Measurements from ENCODE around the gene OSMR.

GRCh38 chr5:38870595-38870994 is 24.8 kb downstream of the OSMR start:
- no peak for TF ChIP-seq ZBTB7A (tag by site-specific recombination; IDR thresholded peaks at IDR 0.05; ENCODE audit: low read depth)
- TF ChIP-seq, protein P1, sequence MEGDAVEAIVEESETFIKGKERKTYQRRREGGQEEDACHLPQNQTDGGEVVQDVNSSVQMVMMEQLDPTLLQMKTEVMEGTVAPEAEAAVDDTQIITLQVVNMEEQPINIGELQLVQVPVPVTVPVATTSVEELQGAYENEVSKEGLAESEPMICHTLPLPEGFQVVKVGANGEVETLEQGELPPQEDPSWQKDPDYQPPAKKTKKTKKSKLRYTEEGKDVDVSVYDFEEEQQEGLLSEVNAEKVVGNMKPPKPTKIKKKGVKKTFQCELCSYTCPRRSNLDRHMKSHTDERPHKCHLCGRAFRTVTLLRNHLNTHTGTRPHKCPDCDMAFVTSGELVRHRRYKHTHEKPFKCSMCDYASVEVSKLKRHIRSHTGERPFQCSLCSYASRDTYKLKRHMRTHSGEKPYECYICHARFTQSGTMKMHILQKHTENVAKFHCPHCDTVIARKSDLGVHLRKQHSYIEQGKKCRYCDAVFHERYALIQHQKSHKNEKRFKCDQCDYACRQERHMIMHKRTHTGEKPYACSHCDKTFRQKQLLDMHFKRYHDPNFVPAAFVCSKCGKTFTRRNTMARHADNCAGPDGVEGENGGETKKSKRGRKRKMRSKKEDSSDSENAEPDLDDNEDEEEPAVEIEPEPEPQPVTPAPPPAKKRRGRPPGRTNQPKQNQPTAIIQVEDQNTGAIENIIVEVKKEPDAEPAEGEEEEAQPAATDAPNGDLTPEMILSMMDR (tag by site-specific recombination; IDR thresholded peaks at IDR 0.05) = no peak

All from HEK293 (cell line).